Measurements from ENCODE around the gene IFIT1. TPM values are rescaled to one million over a fixed set of nuclear protein-coding genes. Genes with fewer than 3 reads are reported as not detected.

IFIT1 gene
- polyA plus RNA-seq, 1 donor (not counting 4 experiments of a cell fraction or from before 2014, with no cell fraction given) = 140 TPM

GRCh38 chr10:89346405-89347254, 45.8 kb upstream of the IFIT1 start:
- TF ChIP-seq CTCF (optimal IDR thresholded peaks at IDR 0.05 in 1 of 3, IDR thresholded peaks at IDR 0.05 in 1 of 3, conservative IDR thresholded peaks at IDR 0.05 in 1 of 3; ENCODE audit: extremely low read depth in 1 of 3, insufficient read depth in 2 of 3, low read length in 3 of 3) (no peak), EZH2 (IDR thresholded peaks at IDR 0.05; ENCODE audit: low read length) (no peak)
- DNase-seq (ENCODE audit: low read depth, low spot score) = no peak
- no peak for FAIRE-seq
- no peak overlapping the region for H3K27ac ChIP-seq (ENCODE audit: control insufficient read depth, insufficient read depth, low read length)
- H3K79me2 ChIP-seq (ENCODE audit: control insufficient read depth, insufficient read depth, low read length) = no peaks in the 10 kb centered on the region
- H3K27me3 ChIP-seq (ENCODE audit: control insufficient read depth, extremely low read depth, insufficient read depth, low read length) = no peaks in the 10 kb centered on the region
- no peak overlapping the region for H3K4me3 ChIP-seq (ENCODE audit: control insufficient read depth in 2 of 3, extremely low read depth in 1 of 3, insufficient read depth in 2 of 3, low read depth in 1 of 3, low read length in 3 of 3)
- H3K36me3 ChIP-seq (ENCODE audit: control insufficient read depth in 2 of 2, extremely low read depth in 1 of 2, insufficient read depth in 2 of 2, low read length in 2 of 2) = no peaks in the 10 kb centered on the region
- peaks cover 13% of the 10 kb centered on the region for H3K4me1 ChIP-seq (ENCODE audit: control insufficient read depth, extremely low read depth, insufficient read depth, low read length)
- H2AFZ ChIP-seq (ENCODE audit: control insufficient read depth, low read length) = no peak overlapping the region
- no peak overlapping the region for H3K9ac ChIP-seq (ENCODE audit: control insufficient read depth, extremely low read depth, insufficient read depth, low read length)
- no peaks in the 10 kb centered on the region for H3K9me3 ChIP-seq (ENCODE audit: control insufficient read depth, low read depth, low read length)
- H4K20me1 ChIP-seq (ENCODE audit: control insufficient read depth, extremely low read depth, insufficient read depth, low read length) = no peaks in the 10 kb centered on the region
- no peaks in the 10 kb centered on the region for H3K9me1 ChIP-seq (ENCODE audit: control insufficient read depth, extremely low read depth, insufficient read depth, low read length)
- dilution Hi-C loops (cut with MboI; ENCODE audit: extremely low pct_ligation_motif_present, low sequenced_read_pairs) = no loop called here
- H3K4me2 ChIP-seq (ENCODE audit: control insufficient read depth, extremely low read depth, insufficient read depth, low read depth, low read length) = no peak overlapping the region

GRCh38 chr10:89347701-89348457, 44.5 kb upstream of the IFIT1 start:
- no peak overlapping the region for H2AFZ ChIP-seq (ENCODE audit: control insufficient read depth, low read length)
- no peaks in the 10 kb centered on the region for H3K9me1 ChIP-seq (ENCODE audit: control insufficient read depth, extremely low read depth, insufficient read depth, low read length)
- H3K27ac ChIP-seq (ENCODE audit: control insufficient read depth, insufficient read depth, low read length) = no peak overlapping the region
- DNase-seq (ENCODE audit: low read depth, low spot score) (no peak), FAIRE-seq (no peak)
- TF ChIP-seq CTCF (optimal IDR thresholded peaks at IDR 0.05 in 1 of 3, IDR thresholded peaks at IDR 0.05 in 1 of 3, conservative IDR thresholded peaks at IDR 0.05 in 1 of 3; ENCODE audit: extremely low read depth in 1 of 3, insufficient read depth in 2 of 3, low read length in 3 of 3) (no peak), EZH2 (IDR thresholded peaks at IDR 0.05; ENCODE audit: low read length) (no peak)
- H3K4me1 ChIP-seq (ENCODE audit: control insufficient read depth, extremely low read depth, insufficient read depth, low read length) = peaks cover 23% of the 10 kb centered on the region
- H4K20me1 ChIP-seq (ENCODE audit: control insufficient read depth, extremely low read depth, insufficient read depth, low read length) = no peaks in the 10 kb centered on the region
- H3K4me2 ChIP-seq (ENCODE audit: control insufficient read depth, extremely low read depth, insufficient read depth, low read depth, low read length) = no peak overlapping the region
- no peaks in the 10 kb centered on the region for H3K27me3 ChIP-seq (ENCODE audit: control insufficient read depth, extremely low read depth, insufficient read depth, low read length)
- H3K79me2 ChIP-seq (ENCODE audit: control insufficient read depth, insufficient read depth, low read length) = no peaks in the 10 kb centered on the region
- dilution Hi-C loops (cut with MboI; ENCODE audit: extremely low pct_ligation_motif_present, low sequenced_read_pairs) = no loop called here
- no peak overlapping the region for H3K4me3 ChIP-seq (ENCODE audit: control insufficient read depth in 2 of 3, extremely low read depth in 1 of 3, insufficient read depth in 2 of 3, low read depth in 1 of 3, low read length in 3 of 3)
- no peaks in the 10 kb centered on the region for H3K9me3 ChIP-seq (ENCODE audit: control insufficient read depth, low read depth, low read length)
- H3K9ac ChIP-seq (ENCODE audit: control insufficient read depth, extremely low read depth, insufficient read depth, low read length) = no peak overlapping the region
- no peaks in the 10 kb centered on the region for H3K36me3 ChIP-seq (ENCODE audit: control insufficient read depth in 2 of 2, extremely low read depth in 1 of 2, insufficient read depth in 2 of 2, low read length in 2 of 2)
